Measurements from ENCODE around the gene ZNF469.

ZNF469 gene

GRCh38 chr16:88347656-88348376 is 34.9 kb upstream of the ZNF469 start:
- ATAC-seq (no peak), DNase-seq (peak; percentile 18)

DNA sequence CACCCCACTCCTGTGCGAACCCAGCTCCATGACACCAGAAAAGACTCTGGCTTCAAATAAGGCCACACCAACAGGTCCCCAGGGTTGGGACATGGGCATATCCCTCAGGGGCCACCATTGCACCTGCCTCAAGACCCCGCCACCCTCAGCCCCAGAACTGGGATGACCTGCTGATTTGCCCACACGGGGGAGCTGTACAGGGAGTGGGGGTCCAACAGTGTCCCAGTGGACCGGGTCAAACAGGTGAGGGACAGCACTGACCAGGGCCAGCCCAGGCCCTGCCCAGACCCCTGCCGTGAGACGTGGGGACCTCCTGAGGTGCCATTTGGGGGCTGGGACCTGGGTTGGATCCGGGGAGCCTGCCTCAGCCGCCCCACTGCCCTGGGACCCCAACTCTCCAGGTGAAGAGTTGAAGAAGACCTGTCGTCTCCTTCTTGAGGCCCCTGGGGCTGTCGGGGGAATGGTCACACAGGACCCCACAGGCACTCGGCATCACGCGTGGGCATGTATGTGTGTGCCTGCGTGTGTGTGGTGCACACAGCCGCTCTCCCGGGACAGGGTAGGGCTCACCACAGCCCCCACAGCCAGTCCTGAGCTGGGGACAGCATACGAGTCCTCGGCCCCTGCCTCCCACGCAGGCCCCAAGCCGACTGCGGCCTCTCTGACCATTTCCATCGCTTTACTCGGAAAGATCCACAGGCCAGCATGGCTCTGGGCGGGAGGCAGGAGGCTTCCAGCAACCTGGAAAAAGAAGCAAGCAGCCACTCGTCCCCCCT is 34.2 kb upstream of the ZNF469 start:
- no peak for ATAC-seq
- no peak for DNase-seq

DNA sequence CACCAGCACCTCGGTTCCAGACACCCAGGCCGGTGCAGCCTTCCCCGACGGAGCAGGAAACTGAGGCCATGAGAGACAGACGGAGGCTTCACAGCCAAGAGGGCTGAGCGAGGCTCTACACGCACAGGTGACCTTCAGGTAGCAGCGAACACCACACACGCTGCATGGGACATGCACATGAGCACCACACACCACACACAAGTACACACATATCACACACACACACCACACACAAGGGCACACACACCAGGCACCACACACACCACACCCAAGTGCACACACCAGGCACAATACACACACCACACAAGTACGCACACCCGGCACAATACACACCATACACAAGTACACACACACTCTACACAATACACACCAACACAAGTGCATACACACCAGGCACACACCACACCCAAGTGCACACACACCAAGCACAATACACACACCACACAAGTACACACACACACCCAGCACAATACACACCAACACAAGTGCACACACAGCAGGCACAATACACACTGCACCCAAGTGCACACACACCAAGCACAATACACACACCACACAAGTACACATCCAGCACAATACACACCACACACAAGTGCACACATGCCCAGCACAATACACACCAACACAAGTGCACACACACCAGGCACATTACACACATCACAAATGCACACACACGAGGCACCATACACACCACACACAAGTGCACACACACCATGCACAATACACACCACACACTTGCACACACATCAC is 33.4 kb upstream of the ZNF469 start:
- no peak for ATAC-seq
- no peak for DNase-seq

- DNase-seq: no peak
- no peak for ATAC-seq
Measured at GRCh38 chr16:88349903-88350900, 32.6 kb upstream of the ZNF469 start.

GRCh38 chr16:88350922-88351321 is 31.8 kb upstream of the ZNF469 start:
- ATAC-seq (no peak), DNase-seq (no peak)

- no peak for DNase-seq
- no peak for ATAC-seq
Measured at GRCh38 chr16:88351491-88352101, 31.2 kb upstream of the ZNF469 start.

DNA sequence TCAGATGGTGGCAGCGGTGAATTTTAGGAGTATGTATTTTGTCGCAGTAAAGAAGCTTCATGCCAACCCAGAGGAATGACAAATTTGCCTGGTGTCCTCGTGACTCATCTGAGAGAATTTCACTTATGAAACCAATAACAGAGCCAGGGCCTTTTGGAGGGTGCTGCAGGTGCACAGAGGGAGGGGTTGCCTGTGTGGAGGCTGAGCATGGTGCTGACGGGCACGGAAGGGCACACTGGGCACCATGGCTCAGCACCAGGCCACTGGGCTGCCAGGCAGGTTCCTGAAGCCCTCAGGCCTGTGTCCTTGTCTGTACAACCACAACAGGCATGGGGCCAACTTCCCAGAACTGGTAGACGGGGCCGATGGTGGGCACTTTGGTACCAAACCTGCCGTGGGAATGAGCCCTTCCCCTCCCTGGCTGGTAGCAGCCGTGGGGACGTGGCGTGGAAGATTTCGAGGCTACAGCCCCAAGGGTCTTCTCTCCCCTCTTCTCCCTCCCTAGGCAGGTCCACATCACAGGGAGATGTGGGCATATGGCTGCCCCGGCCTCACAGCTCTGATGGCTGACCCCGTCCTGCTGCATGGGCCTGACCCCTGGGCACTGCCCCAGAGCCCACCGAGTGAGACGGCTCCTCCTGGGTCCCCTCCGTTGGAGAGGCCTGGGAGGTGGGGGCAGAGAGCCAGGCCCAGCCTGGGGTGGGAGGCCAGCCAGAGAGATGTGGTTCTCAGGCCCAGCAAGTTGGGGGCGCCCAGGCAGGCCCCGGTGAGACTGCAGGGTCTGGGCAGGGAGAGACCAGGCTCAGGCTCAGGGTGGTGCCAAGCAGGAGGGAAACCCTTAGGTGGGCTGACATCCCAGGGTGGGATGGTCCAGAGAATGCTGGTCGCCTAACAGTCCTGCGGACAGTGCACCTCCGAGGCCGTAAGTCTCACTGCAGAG is 30.2 kb upstream of the ZNF469 start:
- DNase-seq: no peak
- ATAC-seq: no peak

DNA sequence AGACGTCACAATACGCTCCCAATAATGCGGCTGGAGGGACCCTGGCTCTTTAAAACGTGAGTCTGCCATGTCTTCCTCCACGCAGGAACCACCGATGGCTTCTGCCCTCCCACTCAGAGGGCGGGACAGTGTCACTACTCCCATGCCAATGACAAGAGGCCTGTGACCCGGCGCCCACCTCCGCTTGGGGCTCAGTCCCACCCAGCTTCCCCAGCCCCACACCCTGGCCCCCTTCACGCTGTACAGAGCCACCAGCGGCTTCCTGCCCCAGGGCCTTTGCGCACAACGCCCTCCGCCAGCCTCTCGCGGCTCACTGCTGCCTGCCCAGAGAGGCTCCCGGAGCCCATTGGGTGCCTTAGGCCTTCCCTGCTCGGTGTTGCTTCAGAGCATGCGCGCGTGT is 29.5 kb upstream of the ZNF469 start:
- ATAC-seq: no peak
- no peak for DNase-seq

- DNase-seq (no peak), ATAC-seq (no peak)
Measured at GRCh38 chr16:88353691-88354090, 29.1 kb upstream of the ZNF469 start.

GRCh38 chr16:88354229-88355092 is 28.3 kb upstream of the ZNF469 start:
- ATAC-seq: no peak
- no peak for DNase-seq

DNA sequence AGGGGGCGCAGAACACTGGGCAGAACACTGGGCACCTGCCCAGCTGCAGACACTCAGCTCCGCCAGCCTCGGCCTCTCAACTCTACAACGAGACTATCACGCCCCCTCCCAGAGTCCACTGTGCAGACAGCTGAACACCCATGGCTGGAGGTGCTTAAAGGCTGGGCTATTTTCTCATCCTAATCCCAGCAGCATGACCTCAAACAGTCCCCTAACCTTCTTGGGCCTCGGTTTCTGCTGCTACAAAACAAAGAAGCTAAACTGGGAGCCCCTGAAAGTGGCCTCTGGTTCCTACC is 27.7 kb upstream of the ZNF469 start:
- no peak for DNase-seq
- no peak for ATAC-seq

DNA sequence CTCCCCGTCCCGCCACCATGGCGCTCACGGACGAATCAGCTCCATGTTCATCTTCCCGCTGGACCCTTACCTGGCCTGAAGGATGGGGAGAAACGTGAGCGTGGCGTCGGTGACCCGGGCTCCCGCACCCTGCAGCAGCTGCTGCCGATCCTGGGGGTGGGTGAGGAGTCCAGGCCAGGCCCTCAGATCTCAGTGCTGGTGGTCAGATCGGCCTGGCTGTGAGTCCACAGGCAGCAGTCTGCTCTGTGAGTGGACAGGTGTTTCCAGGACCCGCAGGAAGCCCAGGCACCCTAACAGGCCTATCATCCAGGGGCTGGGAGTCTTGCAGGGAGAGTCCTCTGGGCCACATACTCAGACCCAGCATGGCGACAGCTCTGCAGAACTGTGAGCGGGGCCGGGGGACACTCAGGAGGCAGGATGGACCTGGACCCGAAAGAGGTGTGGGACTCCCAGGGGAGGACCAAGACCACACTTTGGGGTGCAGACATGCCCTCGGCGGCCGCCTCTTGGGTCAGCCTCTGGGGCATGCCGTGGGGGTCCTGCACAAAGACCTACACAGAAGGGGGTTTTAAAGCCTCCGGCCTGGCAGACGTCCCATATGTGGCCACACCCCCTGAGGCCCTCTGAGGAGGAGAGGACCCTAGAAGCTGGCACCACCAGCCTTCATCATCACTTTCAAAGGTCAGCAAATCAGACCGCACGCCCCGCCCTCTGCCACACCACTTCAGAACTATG is 27.2 kb upstream of the ZNF469 start:
- DNase-seq: no peak
- ATAC-seq: no peak

DNA sequence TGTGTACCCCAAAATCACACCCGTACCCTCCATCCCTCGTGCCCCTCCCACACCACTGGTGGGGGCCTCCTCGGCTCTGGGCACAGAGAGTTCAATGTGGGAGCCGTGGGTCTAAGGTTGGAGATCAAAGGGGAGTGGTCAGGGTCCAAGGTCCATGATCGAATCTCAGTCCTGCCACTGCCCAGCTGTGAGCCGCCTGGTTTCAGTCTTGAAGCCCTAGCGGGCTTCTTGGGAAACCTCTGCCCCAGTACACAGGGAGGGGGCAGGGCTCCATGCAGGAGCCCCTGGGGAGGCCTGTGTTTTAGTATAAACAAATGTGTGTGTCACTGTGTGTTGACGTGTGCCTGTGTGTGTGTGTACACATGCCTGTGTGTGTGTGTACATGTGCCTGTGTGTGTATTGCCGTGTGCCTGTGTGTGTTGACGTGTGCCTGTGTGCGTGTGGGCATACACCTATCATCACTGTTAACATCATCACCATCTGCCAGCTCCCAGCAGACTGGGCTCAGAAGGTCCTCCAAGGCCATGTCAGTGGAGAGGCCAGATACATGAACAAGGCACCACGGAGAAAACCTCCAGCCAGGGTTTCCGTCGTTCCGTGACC is 26.5 kb upstream of the ZNF469 start:
- no peak for ATAC-seq
- DNase-seq: no peak

DNA sequence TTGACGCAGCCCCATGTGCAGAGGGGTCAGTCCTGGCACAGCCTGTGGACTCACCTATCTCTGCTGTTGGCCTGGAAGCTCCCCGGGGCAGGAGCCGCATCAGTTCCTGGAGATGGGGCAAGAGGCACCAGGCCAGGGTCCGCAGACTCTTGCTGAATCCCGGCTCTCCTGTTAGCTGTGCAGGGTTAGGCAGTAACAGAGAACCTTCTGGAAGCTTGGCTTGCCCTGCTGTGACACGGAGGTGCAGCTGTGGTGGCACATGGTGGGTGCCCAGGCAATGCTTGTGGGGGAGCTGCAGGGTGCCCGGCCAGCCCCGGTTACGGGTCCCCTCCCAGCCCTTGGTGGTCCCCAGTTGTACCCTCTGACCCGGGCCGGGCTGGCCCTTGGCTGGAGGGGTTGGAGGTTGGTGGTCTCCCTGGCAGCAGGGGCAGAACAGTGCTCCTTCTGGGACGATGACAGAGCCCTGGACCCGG is 26.0 kb upstream of the ZNF469 start:
- no peak for DNase-seq
- ATAC-seq: no peak

DNA sequence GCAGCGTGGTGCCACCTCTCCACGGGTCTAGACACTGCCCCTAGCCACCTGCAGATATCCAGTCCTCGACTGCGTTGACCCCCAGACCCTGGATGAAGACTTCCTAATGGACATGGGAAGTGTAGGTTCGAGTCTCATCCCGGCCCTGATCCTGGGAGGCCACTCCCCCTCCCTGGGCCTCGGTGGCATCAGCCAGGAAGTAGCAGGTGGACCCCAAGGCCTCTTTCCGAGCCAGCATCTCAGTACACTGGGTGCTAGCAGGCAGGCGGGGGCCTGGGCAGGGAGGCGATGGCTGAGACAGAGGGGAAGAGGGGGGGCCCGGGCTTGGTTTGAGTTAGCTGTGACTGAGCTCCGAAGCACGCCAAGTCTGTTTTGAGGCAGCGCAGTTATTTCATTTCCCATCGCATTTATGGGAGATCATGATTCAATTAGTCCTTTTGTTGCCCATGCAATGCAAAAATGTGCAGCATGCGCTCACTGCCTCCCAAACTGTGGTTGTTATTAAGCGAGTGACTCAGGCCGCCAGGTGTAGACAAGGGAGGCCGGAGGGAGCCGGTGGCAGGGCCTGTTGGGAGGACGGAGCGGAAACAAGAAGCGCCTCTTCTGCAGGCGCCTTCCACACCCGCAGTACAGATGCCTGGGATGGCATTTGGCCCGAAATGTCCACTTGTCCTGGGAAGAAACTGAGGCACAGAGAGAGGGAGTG is 25.3 kb upstream of the ZNF469 start:
- DNase-seq: no peak
- no peak for ATAC-seq

- no peak for ATAC-seq
Measured at GRCh38 chr16:88358023-88358420, 24.7 kb upstream of the ZNF469 start.

DNA sequence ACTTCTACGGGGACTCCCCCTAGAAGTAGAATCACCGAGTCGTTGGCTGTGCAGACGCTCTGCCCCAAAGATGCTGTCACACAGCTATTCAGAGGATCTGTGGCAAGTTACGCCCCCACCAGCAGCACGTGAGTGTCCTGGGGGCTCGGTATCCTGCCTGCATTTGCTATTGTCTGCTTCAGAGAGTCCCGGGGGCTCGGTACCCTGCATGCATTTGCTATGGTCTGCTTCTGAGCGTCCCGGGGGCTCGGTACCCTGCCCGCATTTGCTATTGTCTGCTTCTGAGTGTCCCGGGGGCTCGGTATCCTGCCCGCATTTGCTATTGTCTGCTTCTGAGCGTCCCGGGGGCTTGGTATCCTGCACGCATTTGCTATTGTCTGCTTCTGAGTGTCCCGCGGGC is 23.8 kb upstream of the ZNF469 start:
- DNase-seq: no peak
- no peak for ATAC-seq

More at GRCh38 chr16:88358023-88358420, 24.7 kb upstream of the ZNF469 start:
- no peak for DNase-seq

Measured in stimulated activated naive CD8-positive, alpha-beta T cell treated with anti-CD3 and anti-CD28 coated beads, Interleukin-15, Interleukin-2, amounts not matched to agents 100 U/mL and 50 U/mL, for 24 hours (primary cell).